Measurements from ENCODE around the gene MISFA. TPM values are rescaled to one million over a fixed set of nuclear protein-coding genes. Genes with fewer than 3 reads are reported as not detected.

Gene MISFA
- 2.3 TPM for polyA plus RNA-seq (2012; ENCODE audit: low read depth, missing spikeins)

DNA sequence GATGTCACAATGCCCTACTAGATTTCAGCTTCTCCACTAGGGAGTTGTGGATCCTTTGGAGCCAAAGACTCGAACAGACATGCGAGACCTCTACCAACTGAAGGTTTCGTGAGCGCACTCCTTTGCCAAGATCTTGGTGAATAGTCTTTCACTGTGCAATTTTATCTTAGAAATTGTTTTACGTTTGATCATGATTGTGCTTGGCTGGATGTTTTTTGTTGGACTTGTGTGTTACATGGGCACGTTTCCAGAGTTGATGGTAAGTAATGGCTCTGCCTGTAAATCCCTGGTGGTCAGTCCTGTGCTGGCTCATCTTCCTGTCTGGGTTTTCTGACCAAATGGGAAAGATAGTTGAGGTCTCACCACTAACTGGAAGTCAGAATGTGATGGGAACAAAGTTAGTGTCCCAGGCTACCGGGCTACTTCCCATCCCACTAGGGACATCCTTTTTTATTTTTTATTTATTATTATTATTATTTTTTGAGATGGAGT lies at the start of gene MISFA:
MISFA (plus strand) TSS at position 51 of the 492 bp plus-strand sequence; CDS start at position 191, 140 bp downstream.
- FAIRE-seq: no peak
- DNase-seq (ENCODE audit: insufficient read length, low spot score): no peak
- TF ChIP-seq POLR2AphosphoS5 (IDR thresholded peaks at IDR 0.05; ENCODE audit: low read depth, low read length) (no peak), POU2F2 (IDR thresholded peaks at IDR 0.05; ENCODE audit: low read depth, low read length) (no peak), SPI1 (IDR thresholded peaks at IDR 0.05; ENCODE audit: low read depth, low read length) (no peak), PAX5 (IDR thresholded peaks at IDR 0.05; ENCODE audit: insufficient read depth, low read length, severe bottlenecking) (no peak), TAF1 (IDR thresholded peaks at IDR 0.05; ENCODE audit: low read depth, low read length) (no peak), POLR2A (IDR thresholded peaks at IDR 0.05; ENCODE audit: low read depth, low read length) (no peak)

DNA sequence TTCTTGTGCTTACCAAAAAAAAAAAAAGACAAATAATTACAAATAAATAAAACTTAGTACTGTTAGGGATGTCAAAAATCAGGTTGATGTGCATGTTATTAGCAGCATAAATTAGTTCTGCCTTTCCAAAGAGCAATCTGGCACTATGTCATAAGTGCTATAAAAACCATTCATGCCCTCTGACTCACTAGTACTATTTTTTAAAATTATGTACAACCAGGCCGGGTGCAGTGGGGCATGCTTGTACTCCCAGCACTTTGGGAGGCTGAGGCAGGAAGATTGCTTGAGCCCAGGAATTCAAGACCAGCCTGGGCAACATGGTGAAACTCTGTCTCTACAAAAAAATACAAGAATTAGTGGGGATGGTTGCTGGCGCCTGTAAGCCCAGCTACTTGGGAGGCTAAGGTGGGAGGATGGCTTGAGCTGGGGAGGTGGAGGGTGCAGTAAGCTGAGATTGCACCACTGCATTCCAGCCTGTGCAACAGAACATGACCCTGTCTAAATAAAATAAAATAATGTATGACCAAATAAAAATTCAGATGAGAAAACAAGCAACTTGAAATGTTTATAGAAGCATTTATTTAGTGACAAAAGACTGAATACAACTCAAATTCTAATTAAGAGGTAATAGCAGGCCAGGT lies 36.4 kb upstream of the MISFA start:
- FAIRE-seq (no peak), DNase-seq (ENCODE audit: insufficient read length, low spot score) (no peak)
- TF ChIP-seq POU2F2 (IDR thresholded peaks at IDR 0.05; ENCODE audit: low read depth, low read length): no peak
- no peak for TF ChIP-seq TAF1 (IDR thresholded peaks at IDR 0.05; ENCODE audit: low read depth, low read length)
- no peak for TF ChIP-seq POLR2AphosphoS5 (IDR thresholded peaks at IDR 0.05; ENCODE audit: low read depth, low read length)
- no peak for TF ChIP-seq POLR2A (IDR thresholded peaks at IDR 0.05; ENCODE audit: low read depth, low read length)
- no peak for TF ChIP-seq PAX5 (IDR thresholded peaks at IDR 0.05; ENCODE audit: insufficient read depth, low read length, severe bottlenecking)
- TF ChIP-seq SPI1 (IDR thresholded peaks at IDR 0.05; ENCODE audit: low read depth, low read length): no peak

DNA sequence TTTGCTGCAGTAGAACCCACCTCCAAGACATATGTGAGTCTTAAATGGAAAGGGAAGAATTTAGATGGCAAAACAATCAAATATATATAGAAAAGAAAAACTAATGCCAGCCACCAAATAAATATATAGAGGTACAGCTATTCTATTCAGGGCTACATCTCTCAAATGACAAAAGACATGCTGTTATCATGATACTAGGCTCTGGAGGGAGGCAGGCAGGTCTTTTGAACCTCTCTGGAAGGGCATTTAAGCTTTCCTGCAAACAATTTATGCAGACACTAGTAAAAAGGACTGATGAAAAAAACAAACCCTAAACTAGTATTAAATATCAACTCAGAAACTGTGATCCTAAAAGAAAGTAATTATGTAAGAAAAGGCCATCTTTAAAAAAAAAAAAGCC lies 35.4 kb upstream of the MISFA start:
- TF ChIP-seq POU2F2 (IDR thresholded peaks at IDR 0.05; ENCODE audit: low read depth, low read length) (no peak), SPI1 (IDR thresholded peaks at IDR 0.05; ENCODE audit: low read depth, low read length) (no peak), PAX5 (IDR thresholded peaks at IDR 0.05; ENCODE audit: insufficient read depth, low read length, severe bottlenecking) (no peak), TAF1 (IDR thresholded peaks at IDR 0.05; ENCODE audit: low read depth, low read length) (no peak), POLR2A (IDR thresholded peaks at IDR 0.05; ENCODE audit: low read depth, low read length) (no peak), POLR2AphosphoS5 (IDR thresholded peaks at IDR 0.05; ENCODE audit: low read depth, low read length) (no peak)
- FAIRE-seq (no peak), DNase-seq (ENCODE audit: insufficient read length, low spot score) (no peak)

GRCh38 chr11:18566406-18566805 lies 33.2 kb upstream of the MISFA start:
- TF ChIP-seq SPI1 (IDR thresholded peaks at IDR 0.05; ENCODE audit: low read depth, low read length) (no peak), PAX5 (IDR thresholded peaks at IDR 0.05; ENCODE audit: insufficient read depth, low read length, severe bottlenecking) (no peak), POU2F2 (IDR thresholded peaks at IDR 0.05; ENCODE audit: low read depth, low read length) (no peak), POLR2AphosphoS5 (IDR thresholded peaks at IDR 0.05; ENCODE audit: low read depth, low read length) (no peak), POLR2A (IDR thresholded peaks at IDR 0.05; ENCODE audit: low read depth, low read length) (no peak), TAF1 (IDR thresholded peaks at IDR 0.05; ENCODE audit: low read depth, low read length) (no peak)
- no peak for FAIRE-seq

DNA sequence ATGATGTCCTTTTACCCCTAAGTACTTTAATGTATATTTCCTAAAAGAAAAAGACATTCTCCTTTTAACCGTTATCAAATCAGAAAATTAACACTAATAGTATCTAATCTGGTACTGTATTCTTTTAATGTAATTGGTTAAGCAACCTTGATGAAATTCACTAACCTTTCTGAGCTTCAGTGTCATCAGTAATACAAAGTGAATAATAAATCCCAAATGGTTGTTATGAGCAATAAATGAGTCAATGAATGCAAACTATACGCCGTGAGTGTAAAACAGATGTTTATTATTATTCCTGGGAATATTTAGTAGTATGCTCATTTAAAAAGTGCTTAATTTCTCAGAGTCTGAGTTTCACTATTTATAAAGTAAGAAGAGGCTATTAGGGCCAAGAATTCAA lies 32.5 kb upstream of the MISFA start:
- DNase-seq (ENCODE audit: insufficient read length, low spot score) (no peak), FAIRE-seq (no peak)
- no peak for TF ChIP-seq PAX5 (IDR thresholded peaks at IDR 0.05; ENCODE audit: insufficient read depth, low read length, severe bottlenecking)
- no peak for TF ChIP-seq POU2F2 (IDR thresholded peaks at IDR 0.05; ENCODE audit: low read depth, low read length)
- TF ChIP-seq SPI1 (IDR thresholded peaks at IDR 0.05; ENCODE audit: low read depth, low read length): no peak
- no peak for TF ChIP-seq TAF1 (IDR thresholded peaks at IDR 0.05; ENCODE audit: low read depth, low read length)
- TF ChIP-seq POLR2AphosphoS5 (IDR thresholded peaks at IDR 0.05; ENCODE audit: low read depth, low read length): no peak
- TF ChIP-seq POLR2A (IDR thresholded peaks at IDR 0.05; ENCODE audit: low read depth, low read length): no peak

More at GRCh38 chr11:18566406-18566805, 33.2 kb upstream of the MISFA start:
- DNase-seq (ENCODE audit: insufficient read length, low spot score): no peak

DNA sequence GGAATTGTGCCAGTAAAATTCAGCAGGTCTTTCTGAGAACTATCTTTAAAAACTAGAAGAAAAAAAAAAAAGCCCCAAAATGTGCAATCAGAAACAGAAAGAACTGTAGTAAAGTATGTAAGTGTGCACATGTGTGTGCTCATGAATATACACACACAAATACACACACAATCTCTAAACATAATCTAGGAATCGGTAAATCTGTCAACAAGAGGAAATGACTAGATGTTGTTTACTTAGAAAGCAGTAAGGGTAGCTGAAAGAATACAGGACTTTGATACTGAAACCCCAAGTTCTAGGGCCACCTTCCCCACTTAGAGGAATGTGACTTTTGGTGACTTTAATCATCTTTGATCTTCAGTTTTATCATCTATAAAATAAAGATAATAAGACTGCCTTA lies 24.2 kb upstream of the MISFA start:
- no peak for TF ChIP-seq POU2F2 (IDR thresholded peaks at IDR 0.05; ENCODE audit: low read depth, low read length)
- no peak for TF ChIP-seq PAX5 (IDR thresholded peaks at IDR 0.05; ENCODE audit: insufficient read depth, low read length, severe bottlenecking)
- TF ChIP-seq POLR2A (IDR thresholded peaks at IDR 0.05; ENCODE audit: low read depth, low read length): no peak
- TF ChIP-seq POLR2AphosphoS5 (IDR thresholded peaks at IDR 0.05; ENCODE audit: low read depth, low read length): no peak
- no peak for TF ChIP-seq SPI1 (IDR thresholded peaks at IDR 0.05; ENCODE audit: low read depth, low read length)
- TF ChIP-seq TAF1 (IDR thresholded peaks at IDR 0.05; ENCODE audit: low read depth, low read length): no peak
- no peak for DNase-seq (ENCODE audit: insufficient read length, low spot score)
- FAIRE-seq: no peak

- TF ChIP-seq SPI1 (IDR thresholded peaks at IDR 0.05; ENCODE audit: low read depth, low read length) (no peak), POLR2A (IDR thresholded peaks at IDR 0.05; ENCODE audit: low read depth, low read length) (no peak), PAX5 (IDR thresholded peaks at IDR 0.05; ENCODE audit: insufficient read depth, low read length, severe bottlenecking) (no peak), TAF1 (IDR thresholded peaks at IDR 0.05; ENCODE audit: low read depth, low read length) (no peak), POU2F2 (IDR thresholded peaks at IDR 0.05; ENCODE audit: low read depth, low read length) (no peak), POLR2AphosphoS5 (IDR thresholded peaks at IDR 0.05; ENCODE audit: low read depth, low read length) (no peak)
- peak; percentile 16 for FAIRE-seq
- DNase-seq (ENCODE audit: insufficient read length, low spot score): no peak
These were observed 20.5 kb upstream of the MISFA start for GRCh38 chr11:18578975-18579598.

- no peak for TF ChIP-seq SPI1 (IDR thresholded peaks at IDR 0.05; ENCODE audit: low read depth, low read length)
- no peak for TF ChIP-seq PAX5 (IDR thresholded peaks at IDR 0.05; ENCODE audit: insufficient read depth, low read length, severe bottlenecking)
- TF ChIP-seq TAF1 (IDR thresholded peaks at IDR 0.05; ENCODE audit: low read depth, low read length): no peak
- TF ChIP-seq POU2F2 (IDR thresholded peaks at IDR 0.05; ENCODE audit: low read depth, low read length): no peak
- no peak for TF ChIP-seq POLR2AphosphoS5 (IDR thresholded peaks at IDR 0.05; ENCODE audit: low read depth, low read length)
- no peak for TF ChIP-seq POLR2A (IDR thresholded peaks at IDR 0.05; ENCODE audit: low read depth, low read length)
- DNase-seq (ENCODE audit: insufficient read length, low spot score): no peak
- FAIRE-seq: no peak
These were observed 19.3 kb upstream of the MISFA start for GRCh38 chr11:18580113-18580766.

DNA sequence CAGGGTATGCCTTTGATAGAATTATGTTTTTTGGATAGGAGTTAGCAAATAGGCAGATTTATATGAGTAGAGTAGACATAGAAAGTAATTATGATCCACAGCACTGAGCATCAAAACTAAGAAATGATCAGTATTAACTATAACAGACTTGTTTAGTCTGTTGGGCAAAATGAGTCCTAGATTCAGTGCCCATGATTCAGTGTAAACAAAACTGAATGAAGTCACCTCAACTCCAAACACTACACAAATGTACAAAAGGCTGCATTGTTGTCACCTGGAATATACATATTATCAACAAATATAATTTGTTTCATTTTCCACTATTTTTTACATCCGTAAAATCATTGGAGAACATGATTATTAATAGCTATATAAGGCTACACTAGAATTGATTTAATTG lies 17.8 kb upstream of the MISFA start:
- DNase-seq (ENCODE audit: insufficient read length, low spot score): no peak
- TF ChIP-seq POU2F2 (IDR thresholded peaks at IDR 0.05; ENCODE audit: low read depth, low read length) (no peak), PAX5 (IDR thresholded peaks at IDR 0.05; ENCODE audit: insufficient read depth, low read length, severe bottlenecking) (no peak), TAF1 (IDR thresholded peaks at IDR 0.05; ENCODE audit: low read depth, low read length) (no peak), POLR2A (IDR thresholded peaks at IDR 0.05; ENCODE audit: low read depth, low read length) (no peak), POLR2AphosphoS5 (IDR thresholded peaks at IDR 0.05; ENCODE audit: low read depth, low read length) (no peak), SPI1 (IDR thresholded peaks at IDR 0.05; ENCODE audit: low read depth, low read length) (no peak)
- FAIRE-seq: no peak
